HEK293 (cell line): ENCODE data around the gene MTURN.

Source experiments
- YY1 ChIP-seq: fragments of 450-650 bp; formaldehyde crosslinking; IDR thresholded peaks from 2 replicates; pipeline ENCODE4 v1.5.1; 2018; ENCODE audit warnings: missing biosample characterization, missing genetic modification characterization
- ZEB2 ChIP-seq: fragments of 450-650 bp; formaldehyde crosslinking; IDR thresholded peaks from 2 replicates; pipeline ENCODE4 v1.5.1; 2016; ENCODE audit warnings: missing biosample characterization, missing genetic modification characterization
- ZNF2 ChIP-seq: fragments of 450-650 bp; formaldehyde crosslinking; IDR thresholded peaks from 2 replicates; pipeline ENCODE4 v1.5.1; 2016; ENCODE audit warnings: missing biosample characterization, missing genetic modification characterization
- ZNF580 ChIP-seq: fragments of 450-650 bp; formaldehyde crosslinking; IDR thresholded peaks from 2 replicates; pipeline ENCODE4 v1.5.1; 2016; ENCODE audit warnings: missing biosample characterization, missing genetic modification characterization
- ZNF704 ChIP-seq: fragments of 450-650 bp; formaldehyde crosslinking; IDR thresholded peaks from 2 replicates; pipeline ENCODE4 v1.5.1; 2016; ENCODE audit warnings: missing biosample characterization, missing genetic modification characterization

- no peak for TF ChIP-seq ZNF580
- TF ChIP-seq ZNF704 (tag by site-specific recombination), result no peak
- TF ChIP-seq ZNF2, result no peak
- TF ChIP-seq ZEB2, result no peak
- TF ChIP-seq YY1 (tag by site-specific recombination), result no peak
These were observed 66.4 kb downstream of the MTURN start for GRCh38 chr7:30201161-30201666.
